ENCODE results near the gene NPTX2.
"Not testable (repeated sequence)": the region's sequence is repeated elsewhere in the genome, so short reads cannot be mapped to it uniquely, and the experiment has no call there.

NPTX2 gene, protein sequence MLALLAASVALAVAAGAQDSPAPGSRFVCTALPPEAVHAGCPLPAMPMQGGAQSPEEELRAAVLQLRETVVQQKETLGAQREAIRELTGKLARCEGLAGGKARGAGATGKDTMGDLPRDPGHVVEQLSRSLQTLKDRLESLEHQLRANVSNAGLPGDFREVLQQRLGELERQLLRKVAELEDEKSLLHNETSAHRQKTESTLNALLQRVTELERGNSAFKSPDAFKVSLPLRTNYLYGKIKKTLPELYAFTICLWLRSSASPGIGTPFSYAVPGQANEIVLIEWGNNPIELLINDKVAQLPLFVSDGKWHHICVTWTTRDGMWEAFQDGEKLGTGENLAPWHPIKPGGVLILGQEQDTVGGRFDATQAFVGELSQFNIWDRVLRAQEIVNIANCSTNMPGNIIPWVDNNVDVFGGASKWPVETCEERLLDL

DNA sequence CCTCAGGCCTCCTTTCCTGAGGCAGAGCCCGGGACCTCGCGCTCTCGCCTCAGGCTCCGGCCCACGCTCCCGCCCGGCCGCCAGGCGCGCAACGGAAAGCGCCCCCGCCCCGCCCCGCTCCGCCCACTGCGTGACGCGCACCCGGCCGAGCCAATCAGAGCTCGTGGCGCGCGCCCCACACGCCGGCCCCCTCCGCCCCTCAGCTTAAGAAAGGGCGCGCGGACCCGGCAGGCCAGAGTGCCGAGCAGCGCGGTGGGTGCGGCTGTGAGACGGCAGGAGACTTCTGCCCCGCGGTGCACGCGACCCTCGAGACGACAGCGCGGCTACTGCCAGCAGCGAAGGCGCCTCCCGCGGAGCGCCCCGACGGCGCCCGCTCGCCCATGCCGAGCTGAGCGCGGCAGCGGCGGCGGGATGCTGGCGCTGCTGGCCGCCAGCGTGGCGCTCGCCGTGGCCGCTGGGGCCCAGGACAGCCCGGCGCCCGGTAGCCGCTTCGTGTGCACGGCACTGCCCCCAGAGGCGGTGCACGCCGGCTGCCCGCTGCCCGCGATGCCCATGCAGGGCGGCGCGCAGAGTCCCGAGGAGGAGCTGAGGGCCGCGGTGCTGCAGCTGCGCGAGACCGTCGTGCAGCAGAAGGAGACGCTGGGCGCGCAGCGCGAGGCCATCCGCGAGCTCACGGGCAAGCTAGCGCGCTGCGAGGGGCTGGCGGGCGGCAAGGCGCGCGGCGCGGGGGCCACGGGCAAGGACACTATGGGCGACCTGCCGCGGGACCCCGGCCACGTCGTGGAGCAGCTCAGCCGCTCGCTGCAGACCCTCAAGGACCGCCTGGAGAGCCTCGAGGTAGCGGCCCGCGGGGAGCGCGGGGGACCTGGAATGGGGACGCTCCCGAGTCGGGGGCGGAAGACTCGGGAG is at the start of gene NPTX2:
NPTX2 (plus strand) TSS at position 235 of the 909 bp plus-strand sequence; CDS start at position 412, 177 bp downstream.
- DNase-seq, result no peak

DNA sequence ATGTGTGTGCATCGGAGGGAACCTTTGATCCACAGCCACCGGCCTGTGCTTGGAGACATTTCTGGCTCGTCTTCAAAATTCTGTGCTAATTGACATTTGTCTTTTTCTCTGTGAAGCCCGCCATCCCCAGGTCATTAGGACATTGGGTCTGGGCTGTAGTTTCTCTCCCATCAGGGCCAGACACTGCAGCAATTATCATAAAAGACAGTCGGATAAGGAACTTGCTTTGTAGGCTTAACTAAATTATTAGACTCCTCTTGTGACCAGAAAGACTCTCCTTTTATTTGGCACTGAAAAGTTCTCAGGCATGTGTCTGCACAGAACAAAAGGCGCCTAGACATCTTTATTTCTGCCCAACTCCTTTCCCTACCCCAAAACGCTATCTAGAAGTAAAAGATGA is 49.1 kb upstream of the NPTX2 start:
- no peak for DNase-seq

DNA sequence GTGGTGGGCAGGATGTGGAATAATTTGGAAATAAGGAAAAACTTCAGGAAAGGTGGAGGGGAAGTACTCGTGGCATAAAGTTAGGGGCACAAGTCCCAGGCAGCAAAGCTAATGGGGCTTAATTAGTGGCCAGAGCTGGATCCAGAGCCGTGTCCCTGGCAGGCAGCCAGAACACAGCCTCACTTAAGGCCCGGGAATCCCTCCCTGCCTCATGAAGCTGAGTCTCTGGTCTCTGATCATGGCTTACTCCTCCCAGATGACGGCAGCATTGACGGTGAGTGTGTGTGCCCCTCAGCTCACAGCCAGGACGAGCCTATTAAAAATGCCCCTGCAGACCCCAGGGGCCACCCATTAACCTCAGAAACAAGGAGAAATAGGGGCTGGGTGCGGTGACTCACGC is 48.2 kb upstream of the NPTX2 start:
- no peak for DNase-seq

DNA sequence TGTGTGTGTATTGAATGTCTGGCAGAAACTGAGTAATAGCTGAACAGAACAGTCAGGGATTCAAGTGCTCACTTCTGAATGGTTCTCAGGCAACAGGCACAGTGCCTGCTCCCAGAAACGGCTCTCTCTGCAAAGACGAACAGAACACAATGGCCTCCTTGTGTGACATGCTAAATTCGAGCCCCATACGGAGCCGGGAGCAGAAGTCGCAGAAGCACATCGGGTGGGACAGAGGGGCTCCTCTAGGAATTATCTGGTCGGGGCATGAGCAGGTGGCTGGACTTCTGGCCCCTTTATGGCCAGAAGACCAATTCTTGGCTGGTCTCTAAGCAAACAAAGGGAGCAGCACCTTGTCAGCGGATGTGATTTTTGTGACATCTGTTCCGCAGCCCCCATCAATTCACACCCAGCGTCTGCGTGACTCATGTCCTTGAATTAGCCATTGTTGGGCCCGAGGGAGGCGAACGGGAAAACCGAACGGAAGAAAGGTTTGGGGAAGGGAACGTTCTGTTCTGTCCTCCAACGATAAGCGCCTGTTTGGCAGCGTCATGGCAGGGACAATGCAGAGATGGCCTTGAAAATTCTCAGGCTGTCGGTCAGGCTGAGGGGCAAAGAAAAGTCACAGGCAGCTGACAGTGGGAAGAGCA is 47.3 kb upstream of the NPTX2 start:
- DNase-seq, result no peak

DNA sequence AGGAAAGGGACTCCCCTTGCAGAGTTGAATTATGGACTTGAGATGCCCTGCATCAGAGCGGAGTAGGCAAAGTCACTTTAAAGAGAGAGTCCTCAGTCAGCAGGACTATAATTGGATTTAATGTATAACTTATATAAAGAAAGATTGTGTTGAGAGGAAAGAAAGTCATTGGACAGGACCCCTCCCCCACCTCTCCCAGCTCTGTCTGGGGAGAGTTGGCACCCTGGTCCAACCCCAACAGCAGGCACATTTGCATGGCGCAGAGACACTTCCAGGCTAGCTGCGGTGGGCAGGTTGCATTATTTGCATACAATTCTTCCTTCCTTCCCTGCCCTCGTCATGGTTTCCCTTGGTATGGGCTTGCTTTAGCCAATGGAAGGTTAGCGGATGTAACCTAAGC is 46.1 kb upstream of the NPTX2 start:
- DNase-seq, result no peak

DNA sequence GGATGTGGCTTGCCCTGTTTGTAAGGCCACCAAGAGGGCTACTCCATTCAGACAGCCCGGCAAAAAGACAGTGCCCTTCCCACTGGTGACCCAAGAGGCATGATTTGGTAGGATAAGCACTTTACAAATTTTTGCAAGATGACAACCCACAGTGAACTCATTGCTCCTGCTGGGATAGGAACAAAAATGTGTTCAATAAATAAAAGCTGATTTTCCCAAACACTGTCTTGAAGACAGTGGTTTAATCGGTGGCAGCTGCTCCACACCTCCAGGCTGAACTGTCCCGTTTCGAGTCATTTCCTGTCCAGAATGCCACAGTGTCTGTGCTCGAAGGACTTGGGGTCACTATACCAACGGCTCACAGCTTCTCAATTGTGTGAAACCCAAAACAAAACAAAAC is 45.1 kb upstream of the NPTX2 start:
- DNase-seq, result no peak

DNA sequence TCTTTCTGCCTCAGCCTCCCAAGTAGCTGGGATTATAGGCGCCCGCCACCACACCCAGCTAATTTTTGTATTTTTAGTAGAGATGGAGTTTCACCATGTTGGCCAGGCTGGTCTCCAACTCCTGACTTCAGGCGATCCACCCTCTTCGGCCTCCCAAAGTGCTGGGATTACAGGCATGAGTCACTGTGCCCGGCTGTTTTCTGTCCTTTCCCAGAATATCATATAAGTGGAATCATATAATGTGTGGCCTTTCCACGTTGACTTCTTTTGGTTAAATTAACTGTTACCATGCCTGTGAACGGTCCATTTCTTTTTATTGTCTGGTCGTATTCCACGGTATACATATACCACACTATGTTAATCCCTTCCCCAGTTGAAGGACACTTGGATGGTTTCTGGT is 44.4 kb upstream of the NPTX2 start:
- DNase-seq, result not testable (repeated sequence)

DNA sequence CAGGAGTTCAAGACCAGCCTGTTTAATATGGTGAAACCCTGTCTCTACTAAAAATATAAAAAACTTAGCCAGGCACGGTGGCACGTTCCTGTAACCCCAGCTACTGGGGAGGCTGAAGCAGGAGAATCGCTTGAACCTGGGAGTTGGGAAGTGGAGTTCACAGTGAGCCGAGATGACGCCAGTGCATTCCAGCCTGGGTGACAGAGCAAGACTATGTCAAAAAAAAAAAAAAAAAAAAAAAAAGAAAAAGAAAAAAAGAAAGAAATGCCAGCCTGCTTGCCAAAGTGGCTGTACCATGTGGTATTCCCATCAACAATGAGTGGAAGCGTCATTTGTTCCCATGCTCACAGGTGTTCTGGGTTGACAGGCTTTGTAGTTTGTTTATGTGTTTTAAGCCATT is 43.3 kb upstream of the NPTX2 start:
- DNase-seq, result no peak

DNA sequence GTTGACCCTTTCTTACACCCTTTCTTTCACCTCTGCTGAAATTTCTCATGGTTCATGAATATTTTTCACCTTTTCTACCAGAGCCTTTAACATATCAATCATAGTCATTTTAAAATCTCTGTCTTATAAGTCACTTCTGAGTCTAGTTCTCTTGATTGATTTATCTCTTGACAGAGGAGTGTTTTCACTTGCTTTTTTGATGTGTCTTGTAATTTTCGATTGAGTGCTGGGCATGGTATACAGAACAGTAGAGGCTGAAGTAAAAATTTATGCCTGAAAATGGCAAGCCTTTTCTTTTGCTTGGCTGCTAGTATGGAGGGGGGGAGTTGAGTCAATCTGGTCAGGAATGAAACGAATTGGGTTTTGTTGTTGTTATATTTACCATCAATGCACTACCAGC is 41.2 kb upstream of the NPTX2 start:
- DNase-seq, result no peak

DNA sequence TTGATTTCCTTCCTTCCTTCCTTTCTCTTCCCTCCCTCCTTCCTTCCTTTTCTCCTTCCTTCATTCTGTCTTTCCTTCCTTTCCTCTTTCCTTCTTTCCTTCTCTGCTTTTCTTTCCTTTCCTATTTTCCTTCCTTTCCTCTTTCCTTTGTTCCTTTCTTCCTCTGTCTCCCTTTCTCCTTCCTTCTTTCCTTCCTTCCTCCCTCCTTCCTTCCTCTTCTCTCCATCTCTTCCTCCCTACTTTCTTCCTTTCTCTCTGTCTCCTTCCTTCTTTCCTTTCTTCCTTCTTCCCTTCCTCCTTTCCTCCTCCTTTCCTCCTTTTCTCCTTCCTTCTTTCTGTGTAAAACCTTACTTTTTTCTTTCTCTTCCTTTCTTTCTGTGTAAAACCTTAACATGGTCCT is 32.3 kb upstream of the NPTX2 start:
- no peak for DNase-seq

DNA sequence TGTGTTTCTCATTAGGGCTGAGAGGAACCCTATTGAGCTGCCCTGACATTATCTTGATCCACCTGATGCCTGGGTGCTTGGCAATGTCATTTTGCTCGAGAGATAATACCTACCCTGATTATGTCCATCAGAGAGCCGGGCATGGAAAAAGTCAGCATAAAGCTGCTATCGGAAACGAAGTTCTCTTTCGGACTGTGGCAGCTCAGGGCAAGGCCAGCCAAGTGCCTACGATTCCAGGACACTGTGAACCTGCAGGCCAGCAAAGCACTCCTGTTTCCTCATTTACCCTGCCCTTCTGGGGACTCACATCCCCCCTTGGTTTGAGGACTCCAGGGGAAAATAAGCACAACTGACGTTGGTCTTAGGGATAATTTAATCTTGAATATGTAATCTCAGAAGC is 25.2 kb upstream of the NPTX2 start:
- no peak for DNase-seq

DNA sequence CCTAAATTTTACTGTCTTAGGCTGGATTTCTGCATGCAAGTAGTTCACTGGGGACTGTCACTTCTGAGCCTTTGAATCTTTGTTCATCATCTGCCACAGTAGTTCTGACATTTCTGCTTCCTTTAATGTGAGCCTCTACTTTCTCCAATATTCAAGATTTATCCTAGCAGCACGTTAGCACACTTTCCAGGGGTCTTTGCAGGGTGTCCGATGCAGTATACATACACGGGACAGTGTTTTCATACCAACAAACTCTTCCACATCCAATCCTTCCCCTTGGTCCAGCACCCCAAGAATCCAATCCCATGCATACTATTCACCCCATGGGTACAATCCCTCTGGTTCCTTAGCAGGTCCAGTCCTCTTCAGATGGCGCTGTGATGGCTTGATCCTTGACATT is 22.7 kb upstream of the NPTX2 start:
- no peak for DNase-seq

DNA sequence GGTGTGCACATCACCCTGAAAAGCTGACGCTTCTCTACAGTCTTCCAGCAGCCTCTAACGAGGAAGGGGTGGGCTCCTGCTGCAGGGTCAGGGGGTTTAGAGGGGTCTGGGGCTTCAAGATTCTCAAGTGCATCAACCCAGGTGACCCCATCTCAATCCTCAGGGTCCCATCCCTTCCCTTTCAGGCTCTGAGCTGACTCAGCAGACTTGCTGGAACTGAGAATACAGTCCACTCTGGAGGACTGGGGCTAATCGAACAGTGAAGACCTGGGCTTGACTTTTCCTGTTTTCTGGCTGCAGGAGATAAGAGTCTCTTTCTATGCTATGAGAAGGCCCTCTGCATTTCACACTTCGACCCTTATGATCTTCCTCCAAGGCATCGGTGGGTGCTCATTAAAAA is 22.3 kb upstream of the NPTX2 start:
- no peak for DNase-seq

DNA sequence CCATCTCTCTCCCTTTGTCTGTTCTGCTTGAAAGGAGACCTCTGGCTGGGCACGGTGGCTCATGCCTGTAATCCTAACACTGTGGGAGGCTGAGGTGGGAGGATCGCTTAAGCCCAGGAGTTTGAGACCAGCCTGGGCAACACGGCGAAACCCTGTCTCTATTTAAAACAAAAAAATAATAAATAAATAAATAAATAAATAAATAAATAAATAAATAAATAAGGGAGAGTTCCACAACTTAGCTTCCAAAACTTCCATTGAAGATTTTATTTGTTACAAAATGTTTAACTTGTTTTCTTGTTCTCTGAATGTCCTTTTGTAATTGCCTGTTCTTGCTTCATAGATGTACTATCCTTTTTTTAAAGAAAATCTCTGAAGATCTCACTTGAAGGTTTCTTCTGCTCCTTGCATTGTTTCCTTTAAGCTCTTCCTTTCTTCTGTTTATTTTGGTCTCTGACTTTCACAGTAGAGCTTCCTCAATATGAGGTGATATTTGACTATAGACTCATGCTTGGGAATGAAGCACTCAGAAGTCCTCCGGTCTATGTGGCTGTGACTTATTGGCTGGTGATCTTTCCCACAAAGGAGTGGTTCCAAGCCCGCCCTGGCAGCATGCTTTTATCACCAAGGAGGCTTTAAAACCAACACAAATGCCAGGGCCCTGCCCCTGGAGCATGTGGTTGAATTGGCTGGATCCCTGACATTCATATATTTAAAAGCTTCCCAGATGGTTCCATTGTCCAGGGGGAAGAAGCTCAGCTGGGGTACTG is 18.1 kb upstream of the NPTX2 start:
- no peak for DNase-seq

DNA sequence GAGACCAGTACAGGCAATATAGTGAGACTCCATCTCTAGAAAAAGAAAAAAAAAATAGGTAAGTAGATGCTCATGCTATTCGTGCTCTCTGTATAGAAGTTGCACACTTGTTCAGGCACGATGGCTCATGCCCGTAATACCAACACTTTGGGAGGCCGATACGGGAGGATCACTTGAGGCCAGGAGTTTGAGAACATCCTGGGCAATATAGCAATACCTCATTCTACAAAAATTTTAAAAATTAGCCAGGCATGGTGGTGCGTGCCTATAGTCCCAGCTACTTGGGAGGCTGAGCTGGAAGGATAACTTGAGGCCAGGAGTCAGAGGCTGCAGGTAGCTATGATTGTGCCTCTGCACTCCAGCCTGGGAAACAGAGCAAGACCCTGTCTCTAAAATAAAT is 17.2 kb upstream of the NPTX2 start:
- DNase-seq, result no peak

DNA sequence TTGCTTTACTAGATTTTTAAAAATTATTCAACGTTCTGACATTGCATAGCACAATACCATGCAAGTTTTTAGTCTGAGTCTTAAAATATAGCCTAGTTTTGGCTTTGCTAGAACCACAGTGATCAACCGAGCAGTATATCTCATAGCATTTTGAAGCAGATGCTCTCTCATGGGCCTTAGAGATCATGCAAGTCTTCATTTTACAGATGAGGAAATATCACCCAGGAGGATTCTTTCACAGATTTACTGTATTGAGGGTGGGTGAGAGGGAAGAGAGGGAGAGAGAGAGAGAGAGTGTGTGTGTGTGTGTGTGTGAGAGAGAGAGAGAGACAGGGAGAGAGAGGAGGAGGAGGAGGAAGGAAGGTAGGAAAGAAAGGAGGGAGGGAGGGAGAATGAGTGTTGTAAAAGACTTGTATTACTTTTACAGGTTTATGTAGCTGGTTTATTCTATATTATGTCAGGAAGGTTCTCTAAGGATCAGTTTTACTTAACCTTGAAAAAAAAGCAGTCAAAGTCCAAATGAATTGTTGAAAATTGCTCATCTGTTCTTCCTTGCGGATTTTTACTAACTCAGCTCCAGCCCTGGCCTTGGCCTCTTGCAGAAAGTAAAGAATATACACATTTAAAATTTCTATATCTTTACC is 14.2 kb upstream of the NPTX2 start:
- no peak for DNase-seq

DNA sequence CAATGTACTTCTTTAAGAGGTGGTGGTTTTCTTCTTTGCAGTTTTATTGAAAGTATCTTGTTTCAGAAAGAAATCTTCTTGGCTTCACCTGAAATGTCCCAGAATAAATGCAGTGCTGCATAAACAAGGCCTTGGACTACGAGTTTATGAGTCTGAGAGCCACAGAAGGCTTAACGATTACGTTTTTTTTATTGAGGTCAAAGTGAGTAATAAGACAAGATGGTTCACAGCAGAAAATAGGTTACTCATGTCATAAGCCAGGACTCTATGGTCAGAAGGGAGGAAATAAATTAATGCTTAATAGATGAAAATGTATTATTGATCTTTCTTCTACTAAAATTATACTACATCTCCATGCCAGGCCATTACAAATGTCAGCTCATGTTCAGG is 13.7 kb upstream of the NPTX2 start:
- no peak for DNase-seq

DNA sequence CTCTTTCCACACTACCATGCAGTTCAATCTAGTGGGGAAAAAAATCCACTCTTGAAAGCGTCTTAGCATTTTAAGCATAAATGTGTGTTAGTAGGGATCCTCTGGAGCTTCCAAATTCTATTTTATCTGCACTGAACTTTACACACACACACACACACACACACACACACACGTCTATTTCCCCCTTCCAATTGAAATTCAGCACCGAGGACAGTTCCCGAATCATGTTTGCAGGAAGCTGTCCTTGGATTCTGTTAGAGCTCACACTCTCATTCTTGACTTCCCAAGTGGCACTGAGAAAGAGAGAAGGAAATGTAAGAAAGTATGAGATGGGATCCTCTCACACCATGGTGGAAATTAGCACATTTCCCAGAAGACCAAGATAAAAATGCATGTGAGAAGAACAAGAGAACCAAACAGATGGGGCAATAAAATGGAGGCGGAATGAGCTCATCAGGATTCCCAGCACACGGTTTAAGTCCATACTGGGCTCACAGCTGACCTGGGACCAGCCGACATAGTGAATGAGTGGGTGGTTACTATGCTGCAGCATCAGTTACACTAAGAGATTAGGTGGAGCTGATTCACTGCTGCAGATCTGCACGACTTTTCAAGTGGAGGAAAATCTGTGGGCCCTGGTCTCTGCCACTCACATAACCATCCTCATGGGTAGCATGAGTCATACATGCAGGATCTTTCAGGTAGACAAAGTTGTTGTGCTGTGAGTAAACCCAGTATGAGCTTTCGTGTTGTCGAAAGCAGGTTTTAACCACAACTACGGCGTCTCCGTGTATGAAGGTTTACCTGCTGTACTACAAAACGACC is 3.3 kb upstream of the NPTX2 start:
- DNase-seq, result no peak

DNA sequence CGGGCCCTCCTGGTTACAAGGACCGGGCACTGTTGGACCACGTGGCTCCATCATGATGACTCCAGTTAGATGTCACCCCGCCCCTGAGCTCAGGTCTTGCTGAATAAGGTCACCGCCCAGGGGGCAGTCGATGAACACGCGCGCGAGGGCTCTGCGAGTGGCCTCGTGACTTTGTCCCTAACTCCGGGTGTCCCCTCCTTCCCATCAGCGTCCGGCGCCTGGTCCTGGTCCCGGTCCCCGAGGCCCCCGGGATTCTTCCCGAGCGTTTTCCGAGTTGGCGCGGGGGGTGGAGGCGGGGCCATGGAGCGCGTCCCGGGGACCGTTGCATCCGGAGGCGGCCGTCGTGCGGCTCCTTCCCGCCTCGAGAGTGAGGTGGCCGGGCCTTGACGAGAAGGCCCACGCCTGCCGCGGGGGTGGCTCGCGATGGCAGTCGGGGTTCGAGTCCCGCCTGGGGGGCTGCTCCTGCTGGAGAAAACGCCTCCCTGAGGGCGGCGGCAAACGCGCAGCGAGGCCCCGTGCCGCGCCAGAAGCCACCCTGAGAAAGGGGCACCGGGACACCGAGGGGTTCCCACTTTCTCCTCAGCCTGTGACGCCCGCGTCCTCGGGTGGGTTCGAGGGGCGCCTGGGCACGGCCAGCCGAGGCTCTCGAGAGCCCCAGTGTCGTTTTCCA is 569 bp upstream of the NPTX2 start:
- DNase-seq, result no peak

DNA sequence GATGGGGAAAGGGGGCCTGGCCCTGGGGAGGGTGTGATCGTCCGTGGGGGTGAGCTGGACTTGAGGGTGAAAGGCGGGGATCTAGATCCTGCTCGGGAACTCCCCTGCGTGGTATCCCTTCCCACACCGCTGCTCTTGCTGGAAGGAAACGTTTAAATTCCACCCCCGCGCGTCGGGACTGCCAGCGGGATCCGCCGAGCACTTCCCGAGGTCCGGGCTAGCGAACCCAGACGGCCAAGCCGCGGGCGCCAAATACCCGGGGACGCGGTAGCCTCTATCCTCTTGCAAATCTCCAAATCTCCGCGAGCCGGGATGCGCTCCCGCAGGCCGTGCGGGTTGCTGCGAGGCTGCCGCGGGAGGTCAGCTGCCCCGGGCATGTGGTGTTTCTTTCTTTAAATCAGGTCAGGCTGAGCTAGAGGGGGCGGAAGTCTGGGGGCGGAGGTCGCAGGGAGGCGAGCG is 904 bp downstream of the NPTX2 start:
- DNase-seq, result no peak

DNA sequence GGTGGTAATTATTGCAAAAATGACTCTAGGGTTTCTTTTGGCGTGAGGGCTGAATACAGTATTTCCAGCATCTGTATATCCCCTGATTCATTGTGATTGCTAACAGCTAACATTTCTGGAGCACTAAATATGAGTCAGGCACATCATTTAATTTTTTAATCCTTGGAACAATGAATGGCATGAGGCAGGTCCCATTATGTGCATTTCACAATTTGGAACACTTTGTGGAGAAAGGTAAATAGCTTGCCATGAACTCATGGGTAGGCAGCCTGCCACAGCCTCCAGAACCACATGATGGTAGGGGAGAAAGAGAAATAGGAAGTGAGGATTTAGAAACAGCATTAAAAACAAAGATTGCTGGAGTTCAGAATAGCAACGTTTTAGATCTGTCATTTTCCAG is 1.7 kb downstream of the NPTX2 start:
- no peak for DNase-seq

All from stimulated activated naive CD4-positive, alpha-beta T cell (primary cell).